ENCODE data around the gene CRACR2B.

CRACR2B gene

DNA sequence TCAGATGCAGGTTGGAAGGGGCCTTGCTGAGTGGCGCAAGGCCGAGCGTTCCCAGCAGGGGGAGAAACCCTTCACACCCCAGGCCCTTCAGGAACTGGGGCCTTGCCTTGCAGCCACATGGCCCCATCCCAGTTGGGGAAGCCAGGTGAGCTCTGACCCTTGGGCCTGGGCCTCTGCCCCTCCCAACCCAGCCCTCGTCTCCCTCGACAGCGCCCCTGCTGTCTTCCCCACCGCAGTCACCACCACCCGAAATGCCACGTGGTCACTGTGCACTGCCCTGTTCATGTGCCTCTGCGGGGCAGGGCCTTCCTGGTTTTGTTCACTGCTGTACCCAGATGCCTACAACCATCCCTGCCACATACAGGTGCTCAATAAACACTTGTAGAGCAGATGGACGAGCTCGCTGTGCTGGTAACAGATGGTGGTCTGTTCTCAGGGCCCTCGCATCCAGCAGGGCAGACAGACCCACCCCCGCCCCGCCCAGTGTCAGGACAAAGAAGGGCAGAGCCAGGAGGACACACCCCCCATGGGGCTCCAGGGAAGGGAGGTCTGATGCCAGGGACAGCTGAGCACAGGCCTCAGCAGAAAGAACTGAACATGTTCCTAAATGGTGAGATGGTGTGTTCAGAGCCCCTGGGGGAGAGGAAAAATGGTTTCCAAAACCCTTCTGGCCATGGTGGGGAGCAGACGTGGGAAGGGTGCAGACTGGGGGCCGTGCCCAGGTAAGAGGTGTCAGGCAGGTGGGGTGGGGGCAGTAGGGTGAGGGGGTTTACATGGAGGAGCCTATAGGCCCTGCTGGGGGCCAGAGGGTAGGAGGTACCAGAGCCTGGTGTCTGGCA is 10.9 kb downstream of the CRACR2B start:
- TF ChIP-seq, protein P1, sequence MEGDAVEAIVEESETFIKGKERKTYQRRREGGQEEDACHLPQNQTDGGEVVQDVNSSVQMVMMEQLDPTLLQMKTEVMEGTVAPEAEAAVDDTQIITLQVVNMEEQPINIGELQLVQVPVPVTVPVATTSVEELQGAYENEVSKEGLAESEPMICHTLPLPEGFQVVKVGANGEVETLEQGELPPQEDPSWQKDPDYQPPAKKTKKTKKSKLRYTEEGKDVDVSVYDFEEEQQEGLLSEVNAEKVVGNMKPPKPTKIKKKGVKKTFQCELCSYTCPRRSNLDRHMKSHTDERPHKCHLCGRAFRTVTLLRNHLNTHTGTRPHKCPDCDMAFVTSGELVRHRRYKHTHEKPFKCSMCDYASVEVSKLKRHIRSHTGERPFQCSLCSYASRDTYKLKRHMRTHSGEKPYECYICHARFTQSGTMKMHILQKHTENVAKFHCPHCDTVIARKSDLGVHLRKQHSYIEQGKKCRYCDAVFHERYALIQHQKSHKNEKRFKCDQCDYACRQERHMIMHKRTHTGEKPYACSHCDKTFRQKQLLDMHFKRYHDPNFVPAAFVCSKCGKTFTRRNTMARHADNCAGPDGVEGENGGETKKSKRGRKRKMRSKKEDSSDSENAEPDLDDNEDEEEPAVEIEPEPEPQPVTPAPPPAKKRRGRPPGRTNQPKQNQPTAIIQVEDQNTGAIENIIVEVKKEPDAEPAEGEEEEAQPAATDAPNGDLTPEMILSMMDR (IDR thresholded peaks at IDR 0.05; ENCODE audit: low read length, missing control alignments): no peak
- H3K4me3 ChIP-seq (replicated peaks; ENCODE audit: low read depth, low read length): no peak overlapping the region
- no peak for DNase-seq (ENCODE audit: low read depth)

DNA sequence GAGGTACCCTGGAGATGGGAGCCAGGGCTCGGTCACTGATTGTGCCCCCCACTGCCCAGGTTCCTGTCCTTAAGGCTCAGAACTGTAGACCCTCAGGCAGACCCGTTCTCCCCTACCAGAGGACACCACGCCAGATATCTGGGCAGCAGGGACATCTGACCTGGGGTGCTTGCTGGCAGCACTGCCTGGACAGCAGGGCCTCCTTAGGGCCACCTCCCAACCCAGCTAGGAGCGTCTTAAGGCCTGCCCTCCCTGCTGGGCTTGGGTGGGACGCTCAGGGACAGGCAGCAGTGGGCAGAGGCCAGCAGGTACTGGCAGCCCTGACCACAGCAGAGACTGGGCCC is 11.5 kb downstream of the CRACR2B start:
- TF ChIP-seq, protein P1 (IDR thresholded peaks at IDR 0.05; ENCODE audit: low read length, missing control alignments): no peak
- DNase-seq (ENCODE audit: low read depth): no peak
- no peak overlapping the region for H3K4me3 ChIP-seq (replicated peaks; ENCODE audit: low read depth, low read length)

DNA sequence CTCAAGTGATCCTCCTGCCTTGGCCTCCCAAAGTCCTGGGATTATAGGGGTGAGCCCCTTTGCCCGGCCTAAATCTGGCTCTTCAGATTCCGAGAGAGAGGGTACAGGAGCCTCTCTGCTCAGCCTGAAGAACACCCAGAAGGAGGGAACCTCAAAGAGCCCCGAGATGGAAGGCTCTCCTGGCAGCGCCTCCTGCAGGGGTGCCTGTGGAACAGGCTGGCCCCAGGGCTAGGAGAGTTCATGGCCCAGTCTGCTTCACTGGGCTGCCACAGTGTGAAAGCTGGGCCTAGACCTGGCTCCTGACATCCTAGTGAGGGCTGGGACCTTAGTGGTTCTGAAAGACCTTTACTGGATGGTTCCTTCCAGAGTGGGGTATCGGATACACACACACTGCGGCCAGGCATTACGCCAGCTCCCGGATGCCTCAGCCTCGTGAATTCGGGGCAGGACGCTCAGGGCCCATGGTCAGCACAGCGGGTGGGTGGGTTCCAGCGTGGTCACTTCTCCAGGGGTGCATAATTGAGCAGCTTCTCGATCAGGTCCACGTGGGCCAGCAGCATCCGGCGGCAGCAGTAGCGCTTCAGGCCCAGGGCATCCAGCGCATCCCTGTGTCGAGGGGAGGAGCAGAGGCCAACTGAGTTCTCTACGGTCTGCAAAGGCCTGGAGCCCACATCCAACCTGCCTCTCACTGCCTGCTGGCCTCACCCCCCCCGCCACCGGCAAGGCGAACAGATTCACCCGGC is 12.3 kb downstream of the CRACR2B start:
- DNase-seq (ENCODE audit: low read depth): no peak
- peak overlapping the region; percentile 92 for H3K4me3 ChIP-seq (replicated peaks; ENCODE audit: low read depth, low read length)
- TF ChIP-seq, protein P1 (IDR thresholded peaks at IDR 0.05; ENCODE audit: low read length, missing control alignments): peak; percentile 24

DNA sequence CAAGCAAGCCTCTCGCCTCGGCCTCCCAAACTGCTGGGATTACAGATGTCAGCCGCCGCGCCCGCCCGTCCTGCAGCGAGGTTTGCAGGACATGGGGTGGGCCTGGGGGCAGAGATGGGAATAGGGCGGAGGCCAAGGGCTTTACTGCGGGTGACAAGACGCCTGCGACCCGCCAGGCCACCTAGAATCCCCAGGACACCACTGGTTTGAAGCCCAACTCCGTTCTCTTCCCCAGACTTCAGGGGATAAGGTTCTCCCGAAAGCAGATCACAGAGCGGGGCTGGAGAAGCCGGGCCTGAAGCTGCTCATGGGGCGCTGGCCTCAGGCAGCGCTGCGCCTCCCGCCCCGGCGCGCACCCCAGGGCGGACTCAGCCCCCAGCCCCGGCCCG is 14.3 kb downstream of the CRACR2B start:
- no peak for DNase-seq (ENCODE audit: low read depth)
- peak overlapping the region; percentile 92 for H3K4me3 ChIP-seq (replicated peaks; ENCODE audit: low read depth, low read length)
- TF ChIP-seq, protein P1 (IDR thresholded peaks at IDR 0.05; ENCODE audit: low read length, missing control alignments): no peak

DNA sequence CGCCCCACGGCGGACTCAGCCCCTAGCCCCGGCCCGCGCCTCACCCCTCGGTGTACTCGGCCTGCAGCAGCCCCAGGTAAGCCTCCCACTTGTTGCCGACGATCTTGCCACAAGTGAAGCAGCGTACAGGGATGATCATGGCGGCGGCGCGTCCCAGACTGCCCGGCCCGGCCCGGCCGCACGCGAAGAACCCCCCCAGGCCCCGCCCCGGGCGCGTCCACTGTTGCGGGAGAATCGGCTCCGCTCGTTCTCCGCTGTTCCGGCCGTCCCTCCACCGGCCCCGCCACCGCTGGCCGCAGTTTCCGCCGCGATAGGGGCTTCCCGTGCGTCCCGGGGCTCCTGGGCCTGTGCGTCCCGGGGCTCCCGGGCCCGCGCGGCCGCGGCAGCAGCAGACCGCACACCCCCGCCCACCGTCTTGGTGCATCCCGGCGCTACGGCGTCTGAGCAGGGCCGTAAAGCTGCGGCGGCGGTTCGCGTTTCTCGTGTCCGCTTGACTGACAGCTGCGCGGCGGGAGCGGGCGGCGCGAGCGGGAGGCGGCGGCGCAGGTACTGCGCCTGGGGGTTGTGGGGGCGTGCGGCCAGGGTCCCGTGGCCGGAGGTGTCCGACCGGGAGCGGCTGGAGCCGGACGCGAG is 14.8 kb downstream of the CRACR2B start, which contains the start of the genes POLR2L and TSPAN4:
Gene POLR2L, minus strand, starts transcription at position 160 of the 633 bp plus-strand sequence. Its CDS starts 21 bp downstream, at position 139.
Gene TSPAN4, plus strand, starts transcription at position 483 of the 633 bp plus-strand sequence. CDS start 7,453 bp downstream, outside the sequence.
- TF ChIP-seq, protein P1 (IDR thresholded peaks at IDR 0.05; ENCODE audit: low read length, missing control alignments): no peak
- DNase-seq (ENCODE audit: low read depth): peak; percentile 90
- H3K4me3 ChIP-seq (replicated peaks; ENCODE audit: low read depth, low read length): peak within 1 kb of the TSS; percentile 92

DNA sequence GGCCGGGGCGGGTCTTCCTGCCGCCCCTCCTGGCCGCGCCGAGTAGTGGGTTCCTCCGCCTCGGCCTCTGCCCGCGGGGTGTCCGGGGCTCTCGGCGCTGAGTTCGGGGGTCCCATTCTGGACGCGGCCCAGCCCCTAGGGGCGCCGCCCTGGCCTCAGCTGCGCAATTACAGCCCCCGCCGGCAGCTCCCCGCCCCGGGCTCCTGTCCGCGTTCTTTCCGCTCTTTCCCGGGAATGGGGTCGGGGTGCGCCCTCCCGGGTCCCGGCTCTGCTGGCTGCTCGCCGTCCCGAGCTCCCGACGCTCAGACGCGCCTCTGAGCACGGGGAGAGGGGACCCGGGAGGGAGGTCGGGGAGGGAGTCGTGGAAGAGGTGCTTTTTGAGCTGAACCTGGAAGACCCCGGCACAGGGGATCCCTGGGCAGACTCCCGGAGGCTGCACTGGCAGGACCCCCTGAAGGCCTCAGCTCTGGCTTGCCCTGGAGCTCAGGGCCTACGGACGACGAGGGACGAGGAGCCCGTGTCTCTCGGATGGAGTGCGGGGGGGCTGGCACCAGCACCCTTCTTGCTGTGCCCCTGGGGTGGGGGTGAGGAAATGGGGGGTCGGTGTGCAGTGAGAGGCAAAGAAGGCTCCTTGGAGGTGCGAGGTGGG is 15.5 kb downstream of the CRACR2B start:
- no peak for DNase-seq (ENCODE audit: low read depth)
- TF ChIP-seq, protein P1 (IDR thresholded peaks at IDR 0.05; ENCODE audit: low read length, missing control alignments): no peak
- H3K4me3 ChIP-seq (replicated peaks; ENCODE audit: low read depth, low read length): peak overlapping the region; percentile 92

Data from fibroblast of pulmonary artery (primary cell).